Smooth muscle cell (in vitro differentiated cells): ENCODE measurements around the gene PRAMEF4. TPM values are rescaled to one million over a fixed set of nuclear protein-coding genes. Genes with fewer than 3 reads are reported as not detected.

Experiments
- polyA plus RNA-seq: library from polyadenylated mRNA; unstranded; fragments of >200 nt; fragmentation: Nextera tagmentation; extraction: Ambion mirVana; gene quantifications from 2 replicates; pipeline ENCODE4 v1.2.1, GENCODE V29; 2016
- small RNA-seq: library from RNA; depleted of rRNA; stranded (forward); fragments of <200 nt; gene quantifications from one replicate; pipeline ENCODE3, GENCODE V24; 2014
- total RNA-seq: library from RNA; depleted of rRNA; stranded (reverse); fragments of >200 nt; gene quantifications from 2 replicates; pipeline ENCODE4 v1.2.3, GENCODE V29; 2014

PRAMEF4 gene
- total and polyA plus RNA-seq, 2 experiments from 2014 or later: not detected

Small RNA genes within 50 kb of the gene (small RNA-seq; reads per million reads assigned to genes)
- gene RNU6-1072P: not detected

Other genes starting within 250 kb of the PRAMEF4 start
- gene AADACL4, start 242.1 kb downstream of the PRAMEF4 start, total RNA-seq: not detected in 2 replicates
- gene AADACL4, start 242.1 kb downstream of the PRAMEF4 start, polyA plus RNA-seq: not detected in 2 replicates
- 0.13 TPM in 1 of 2 replicates, not detected in the other for gene AADACL3, start 170.1 kb downstream of the PRAMEF4 start, total RNA-seq
- gene AADACL3, start 170.1 kb downstream of the PRAMEF4 start, polyA plus RNA-seq: 0.25 TPM in 1 of 2 replicates, not detected in the other
- gene CFAP107, start 140.0 kb downstream of the PRAMEF4 start, total RNA-seq: not detected in 2 replicates
- gene CFAP107, start 140.0 kb downstream of the PRAMEF4 start, polyA plus RNA-seq: not detected in 2 replicates
- not detected in 2 replicates for gene PRAMEF12, start 112.5 kb downstream of the PRAMEF4 start, total RNA-seq
- gene PRAMEF12, start 112.5 kb downstream of the PRAMEF4 start, polyA plus RNA-seq: not detected in 2 replicates
- not detected in 2 replicates for gene PRAMEF1, start 94.8 kb downstream of the PRAMEF4 start, total RNA-seq
- not detected in 2 replicates for gene PRAMEF1, start 94.8 kb downstream of the PRAMEF4 start, polyA plus RNA-seq
- not detected in 2 replicates for gene PRAMEF11, start 54.8 kb downstream of the PRAMEF4 start, total RNA-seq
- not detected in 2 replicates for gene PRAMEF11, start 54.8 kb downstream of the PRAMEF4 start, polyA plus RNA-seq
- not detected in 2 replicates for gene HNRNPCL1, start 37.5 kb downstream of the PRAMEF4 start, total RNA-seq
- gene HNRNPCL1, start 37.5 kb downstream of the PRAMEF4 start, polyA plus RNA-seq: not detected in 2 replicates
- not detected in 2 replicates for gene PRAMEF2, start 29.1 kb downstream of the PRAMEF4 start, total RNA-seq
- gene PRAMEF2, start 29.1 kb downstream of the PRAMEF4 start, polyA plus RNA-seq: not detected in 2 replicates
- not detected in 2 replicates for gene PRAMEF10, start 12.1 kb upstream of the PRAMEF4 start, total RNA-seq
- not detected in 2 replicates for gene PRAMEF10, start 12.1 kb upstream of the PRAMEF4 start, polyA plus RNA-seq
- gene PRAMEF7, start 30.4 kb upstream of the PRAMEF4 start, total RNA-seq: not detected in 2 replicates
- gene PRAMEF7, start 30.4 kb upstream of the PRAMEF4 start, polyA plus RNA-seq: not detected in 2 replicates
- not detected in 2 replicates for gene PRAMEF6, start 61.4 kb upstream of the PRAMEF4 start, total RNA-seq
- not detected in 2 replicates for gene PRAMEF6, start 61.4 kb upstream of the PRAMEF4 start, polyA plus RNA-seq
- not detected in 2 replicates for gene PRAMEF27, start 170.4 kb upstream of the PRAMEF4 start, total RNA-seq
- not detected in 2 replicates for gene PRAMEF27, start 170.4 kb upstream of the PRAMEF4 start, polyA plus RNA-seq
- not detected in 2 replicates for gene HNRNPCL3, start 174.6 kb upstream of the PRAMEF4 start, total RNA-seq
- not detected in 2 replicates for gene HNRNPCL3, start 174.6 kb upstream of the PRAMEF4 start, polyA plus RNA-seq
- gene PRAMEF25, start 184.6 kb upstream of the PRAMEF4 start, total RNA-seq: not detected in 2 replicates
- not detected in 2 replicates for gene PRAMEF25, start 184.6 kb upstream of the PRAMEF4 start, polyA plus RNA-seq
- not detected in 2 replicates for gene HNRNPCL2, start 230.7 kb upstream of the PRAMEF4 start, total RNA-seq
- not detected in 2 replicates for gene HNRNPCL2, start 230.7 kb upstream of the PRAMEF4 start, polyA plus RNA-seq